ENCODE measurements around the gene ATP8A1.

DNA sequence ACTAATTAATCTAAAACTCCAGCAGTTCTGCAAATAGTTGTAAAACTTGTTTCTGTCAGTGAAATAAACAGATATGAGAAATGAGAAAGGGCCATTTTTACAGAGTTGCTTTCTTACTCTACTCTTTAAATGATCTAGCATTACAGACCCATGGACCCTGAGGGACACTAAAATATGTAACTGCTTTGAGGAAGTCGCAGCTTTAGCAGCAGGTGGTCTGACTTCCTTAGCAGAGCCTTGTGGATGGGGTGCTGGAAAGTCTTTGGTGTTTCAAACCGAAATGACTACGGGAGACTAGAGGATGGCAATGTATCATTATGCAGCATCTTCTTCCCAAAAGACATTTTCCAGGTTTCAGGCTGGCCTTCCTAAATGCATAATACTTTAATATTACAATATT lies 240.9 kb downstream of the ATP8A1 start:
- TF ChIP-seq, protein P1, sequence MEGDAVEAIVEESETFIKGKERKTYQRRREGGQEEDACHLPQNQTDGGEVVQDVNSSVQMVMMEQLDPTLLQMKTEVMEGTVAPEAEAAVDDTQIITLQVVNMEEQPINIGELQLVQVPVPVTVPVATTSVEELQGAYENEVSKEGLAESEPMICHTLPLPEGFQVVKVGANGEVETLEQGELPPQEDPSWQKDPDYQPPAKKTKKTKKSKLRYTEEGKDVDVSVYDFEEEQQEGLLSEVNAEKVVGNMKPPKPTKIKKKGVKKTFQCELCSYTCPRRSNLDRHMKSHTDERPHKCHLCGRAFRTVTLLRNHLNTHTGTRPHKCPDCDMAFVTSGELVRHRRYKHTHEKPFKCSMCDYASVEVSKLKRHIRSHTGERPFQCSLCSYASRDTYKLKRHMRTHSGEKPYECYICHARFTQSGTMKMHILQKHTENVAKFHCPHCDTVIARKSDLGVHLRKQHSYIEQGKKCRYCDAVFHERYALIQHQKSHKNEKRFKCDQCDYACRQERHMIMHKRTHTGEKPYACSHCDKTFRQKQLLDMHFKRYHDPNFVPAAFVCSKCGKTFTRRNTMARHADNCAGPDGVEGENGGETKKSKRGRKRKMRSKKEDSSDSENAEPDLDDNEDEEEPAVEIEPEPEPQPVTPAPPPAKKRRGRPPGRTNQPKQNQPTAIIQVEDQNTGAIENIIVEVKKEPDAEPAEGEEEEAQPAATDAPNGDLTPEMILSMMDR (IDR thresholded peaks at IDR 0.05; ENCODE audit: low read depth, low read length, missing input control), result no peak
- TF ChIP-seq NR2F2 (IDR thresholded peaks at IDR 0.05), result no peak
